ENCODE results near the gene STBD1. TPM values are rescaled to one million over a fixed set of nuclear protein-coding genes. Genes with fewer than 3 reads are reported as not detected.

Gene STBD1
- total and polyA plus RNA-seq, 4 donors, result 10.3 to 42.5 (median 30.3) TPM

DNA sequence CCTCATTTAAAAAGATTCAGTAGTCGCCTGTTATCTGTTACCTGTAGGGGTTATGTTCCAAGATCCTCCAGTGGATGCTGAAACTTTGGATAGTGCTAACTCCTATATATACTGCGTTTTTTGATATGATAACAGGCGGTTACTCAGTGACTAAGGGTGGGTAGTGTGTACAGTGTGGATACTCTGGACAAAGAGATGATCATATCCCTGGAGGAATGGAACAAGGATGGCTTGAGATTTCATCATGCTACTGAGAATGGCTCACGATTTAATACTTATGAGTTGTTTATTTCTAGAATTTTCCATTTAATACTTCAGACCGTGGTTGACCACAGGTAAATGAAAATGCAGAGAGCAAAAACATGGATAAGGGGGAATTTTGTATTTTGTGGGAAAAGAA is 33.5 kb upstream of the STBD1 start:
- peaks cover 2 to 60% (median 28%) of the 10 kb centered on the region in 4 donors for H3K4me1 ChIP-seq (ENCODE audit: control insufficient read depth in 4 of 4, insufficient read depth in 4 of 4, low read length in 3 of 4)
- TF ChIP-seq SP1 (IDR thresholded peaks at IDR 0.05), result no peak
- TF ChIP-seq GABPA (IDR thresholded peaks at IDR 0.05 in 1 of 2, conservative IDR thresholded peaks at IDR 0.05 in 1 of 2), result no peak
- no peak for TF ChIP-seq FOXA2 (IDR thresholded peaks at IDR 0.05)
- TF ChIP-seq, protein P1, sequence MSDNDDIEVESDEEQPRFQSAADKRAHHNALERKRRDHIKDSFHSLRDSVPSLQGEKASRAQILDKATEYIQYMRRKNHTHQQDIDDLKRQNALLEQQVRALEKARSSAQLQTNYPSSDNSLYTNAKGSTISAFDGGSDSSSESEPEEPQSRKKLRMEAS (IDR thresholded peaks at IDR 0.05), result no peak
- TF ChIP-seq, protein P2, sequence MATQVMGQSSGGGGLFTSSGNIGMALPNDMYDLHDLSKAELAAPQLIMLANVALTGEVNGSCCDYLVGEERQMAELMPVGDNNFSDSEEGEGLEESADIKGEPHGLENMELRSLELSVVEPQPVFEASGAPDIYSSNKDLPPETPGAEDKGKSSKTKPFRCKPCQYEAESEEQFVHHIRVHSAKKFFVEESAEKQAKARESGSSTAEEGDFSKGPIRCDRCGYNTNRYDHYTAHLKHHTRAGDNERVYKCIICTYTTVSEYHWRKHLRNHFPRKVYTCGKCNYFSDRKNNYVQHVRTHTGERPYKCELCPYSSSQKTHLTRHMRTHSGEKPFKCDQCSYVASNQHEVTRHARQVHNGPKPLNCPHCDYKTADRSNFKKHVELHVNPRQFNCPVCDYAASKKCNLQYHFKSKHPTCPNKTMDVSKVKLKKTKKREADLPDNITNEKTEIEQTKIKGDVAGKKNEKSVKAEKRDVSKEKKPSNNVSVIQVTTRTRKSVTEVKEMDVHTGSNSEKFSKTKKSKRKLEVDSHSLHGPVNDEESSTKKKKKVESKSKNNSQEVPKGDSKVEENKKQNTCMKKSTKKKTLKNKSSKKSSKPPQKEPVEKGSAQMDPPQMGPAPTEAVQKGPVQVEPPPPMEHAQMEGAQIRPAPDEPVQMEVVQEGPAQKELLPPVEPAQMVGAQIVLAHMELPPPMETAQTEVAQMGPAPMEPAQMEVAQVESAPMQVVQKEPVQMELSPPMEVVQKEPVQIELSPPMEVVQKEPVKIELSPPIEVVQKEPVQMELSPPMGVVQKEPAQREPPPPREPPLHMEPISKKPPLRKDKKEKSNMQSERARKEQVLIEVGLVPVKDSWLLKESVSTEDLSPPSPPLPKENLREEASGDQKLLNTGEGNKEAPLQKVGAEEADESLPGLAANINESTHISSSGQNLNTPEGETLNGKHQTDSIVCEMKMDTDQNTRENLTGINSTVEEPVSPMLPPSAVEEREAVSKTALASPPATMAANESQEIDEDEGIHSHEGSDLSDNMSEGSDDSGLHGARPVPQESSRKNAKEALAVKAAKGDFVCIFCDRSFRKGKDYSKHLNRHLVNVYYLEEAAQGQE (IDR thresholded peaks at IDR 0.05), result no peak
- TF ChIP-seq RAD21 (IDR thresholded peaks at IDR 0.05), result no peak
- TF ChIP-seq, protein P3, sequence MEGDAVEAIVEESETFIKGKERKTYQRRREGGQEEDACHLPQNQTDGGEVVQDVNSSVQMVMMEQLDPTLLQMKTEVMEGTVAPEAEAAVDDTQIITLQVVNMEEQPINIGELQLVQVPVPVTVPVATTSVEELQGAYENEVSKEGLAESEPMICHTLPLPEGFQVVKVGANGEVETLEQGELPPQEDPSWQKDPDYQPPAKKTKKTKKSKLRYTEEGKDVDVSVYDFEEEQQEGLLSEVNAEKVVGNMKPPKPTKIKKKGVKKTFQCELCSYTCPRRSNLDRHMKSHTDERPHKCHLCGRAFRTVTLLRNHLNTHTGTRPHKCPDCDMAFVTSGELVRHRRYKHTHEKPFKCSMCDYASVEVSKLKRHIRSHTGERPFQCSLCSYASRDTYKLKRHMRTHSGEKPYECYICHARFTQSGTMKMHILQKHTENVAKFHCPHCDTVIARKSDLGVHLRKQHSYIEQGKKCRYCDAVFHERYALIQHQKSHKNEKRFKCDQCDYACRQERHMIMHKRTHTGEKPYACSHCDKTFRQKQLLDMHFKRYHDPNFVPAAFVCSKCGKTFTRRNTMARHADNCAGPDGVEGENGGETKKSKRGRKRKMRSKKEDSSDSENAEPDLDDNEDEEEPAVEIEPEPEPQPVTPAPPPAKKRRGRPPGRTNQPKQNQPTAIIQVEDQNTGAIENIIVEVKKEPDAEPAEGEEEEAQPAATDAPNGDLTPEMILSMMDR (IDR thresholded peaks at IDR 0.05; ENCODE audit: low read depth, low read length, missing input control), result no peak
- TF ChIP-seq TAF1 (conservative IDR thresholded peaks at IDR 0.05), result no peak
- TF ChIP-seq NR2F2 (IDR thresholded peaks at IDR 0.05), result no peak
- no peak overlapping the region for H3K4me3 ChIP-seq (ENCODE audit: low read depth in 1 of 3, low read length in 3 of 3)
- WGBS, result 41% methylated on average over 5 of the region's 5 CpGs
- no peak for DNase-seq (ENCODE audit: low spot score)
- H3K9me3 ChIP-seq (ENCODE audit: control insufficient read depth in 4 of 4, low read length in 3 of 4), result no peaks in the 10 kb centered on the region
- H3K27me3 ChIP-seq (ENCODE audit: control insufficient read depth in 4 of 4, insufficient read depth in 4 of 4, low read length in 3 of 4), result no peaks in the 10 kb centered on the region
- H3K36me3 ChIP-seq (ENCODE audit: control insufficient read depth in 4 of 4, insufficient read depth in 3 of 4, low read depth in 1 of 4, low read length in 3 of 4), result no peaks in the 10 kb centered on the region
- H3K9ac ChIP-seq (ENCODE audit: low read depth in 1 of 2, low read length in 2 of 2), result no peak overlapping the region
- H3K27ac ChIP-seq (ENCODE audit: low read depth in 1 of 2, low read length in 2 of 2), result peak overlapping the region; percentile 45 to 66

DNA sequence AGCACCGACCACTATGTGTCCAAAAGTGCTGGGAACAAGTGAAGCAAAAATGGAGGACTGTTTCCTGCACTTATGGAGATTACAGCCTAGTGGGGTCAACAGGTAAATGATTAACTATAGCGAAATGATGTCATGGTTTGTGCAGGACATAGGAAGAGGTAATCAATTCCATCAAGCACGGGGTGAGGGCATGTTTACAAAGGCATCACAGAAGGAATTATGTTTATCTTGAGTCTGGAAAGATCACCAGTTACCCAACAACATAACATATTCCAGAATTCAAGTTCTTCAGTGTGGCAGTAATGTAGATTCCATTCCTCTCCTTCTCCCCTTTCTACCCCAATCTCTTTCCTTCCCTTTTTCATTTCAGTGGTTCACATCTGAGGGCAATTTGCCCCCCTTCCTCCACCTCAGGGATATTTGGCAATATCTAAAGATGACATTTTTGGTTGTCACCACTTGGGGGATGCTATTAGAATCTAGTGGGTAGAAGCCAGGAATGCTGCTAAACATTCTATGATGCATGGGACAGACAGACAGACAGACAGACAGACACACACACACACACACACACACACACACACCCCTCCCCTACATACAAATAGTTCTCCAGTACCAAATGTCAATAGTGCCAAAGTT is 30.9 kb upstream of the STBD1 start:
- H3K9ac ChIP-seq (ENCODE audit: low read depth in 1 of 2, low read length in 2 of 2), result no peak overlapping the region
- no peaks in the 10 kb centered on the region for H3K9me3 ChIP-seq (ENCODE audit: control insufficient read depth in 4 of 4, low read length in 3 of 4)
- H3K4me3 ChIP-seq (ENCODE audit: low read depth in 1 of 3, low read length in 3 of 3), result no peak overlapping the region
- no peaks in the 10 kb centered on the region for H3K27me3 ChIP-seq (ENCODE audit: control insufficient read depth in 4 of 4, insufficient read depth in 4 of 4, low read length in 3 of 4)
- no peaks in the 10 kb centered on the region for H3K36me3 ChIP-seq (ENCODE audit: control insufficient read depth in 4 of 4, insufficient read depth in 3 of 4, low read depth in 1 of 4, low read length in 3 of 4)
- DNase-seq (ENCODE audit: low spot score), result no peak
- peak overlapping the region; percentile 47 to 88 for H3K27ac ChIP-seq (ENCODE audit: low read depth in 1 of 2, low read length in 2 of 2)
- whole genome bisulfite sequencing, result 32% methylated on average over 3 of the region's 3 CpGs
- H3K4me1 ChIP-seq (ENCODE audit: control insufficient read depth in 4 of 4, insufficient read depth in 4 of 4, low read length in 3 of 4), result peaks cover 5 to 83% (median 43%) of the 10 kb centered on the region in 4 donors
- TF ChIP-seq, protein P4, sequence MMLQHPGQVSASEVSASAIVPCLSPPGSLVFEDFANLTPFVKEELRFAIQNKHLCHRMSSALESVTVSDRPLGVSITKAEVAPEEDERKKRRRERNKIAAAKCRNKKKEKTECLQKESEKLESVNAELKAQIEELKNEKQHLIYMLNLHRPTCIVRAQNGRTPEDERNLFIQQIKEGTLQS (IDR thresholded peaks at IDR 0.05), result peak; percentile 78
- TF ChIP-seq, protein P5, sequence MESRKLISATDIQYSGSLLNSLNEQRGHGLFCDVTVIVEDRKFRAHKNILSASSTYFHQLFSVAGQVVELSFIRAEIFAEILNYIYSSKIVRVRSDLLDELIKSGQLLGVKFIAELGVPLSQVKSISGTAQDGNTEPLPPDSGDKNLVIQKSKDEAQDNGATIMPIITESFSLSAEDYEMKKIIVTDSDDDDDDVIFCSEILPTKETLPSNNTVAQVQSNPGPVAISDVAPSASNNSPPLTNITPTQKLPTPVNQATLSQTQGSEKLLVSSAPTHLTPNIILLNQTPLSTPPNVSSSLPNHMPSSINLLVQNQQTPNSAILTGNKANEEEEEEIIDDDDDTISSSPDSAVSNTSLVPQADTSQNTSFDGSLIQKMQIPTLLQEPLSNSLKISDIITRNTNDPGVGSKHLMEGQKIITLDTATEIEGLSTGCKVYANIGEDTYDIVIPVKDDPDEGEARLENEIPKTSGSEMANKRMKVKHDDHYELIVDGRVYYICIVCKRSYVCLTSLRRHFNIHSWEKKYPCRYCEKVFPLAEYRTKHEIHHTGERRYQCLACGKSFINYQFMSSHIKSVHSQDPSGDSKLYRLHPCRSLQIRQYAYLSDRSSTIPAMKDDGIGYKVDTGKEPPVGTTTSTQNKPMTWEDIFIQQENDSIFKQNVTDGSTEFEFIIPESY (IDR thresholded peaks at IDR 0.05), result peak; percentile 70
- TF ChIP-seq, protein P3 (IDR thresholded peaks at IDR 0.05; ENCODE audit: low read depth, low read length, missing input control), result peak; percentile 8
- TF ChIP-seq JUND (IDR thresholded peaks at IDR 0.05) (peak; percentile 89 to 96), GABPA (IDR thresholded peaks at IDR 0.05 in 1 of 2, conservative IDR thresholded peaks at IDR 0.05 in 1 of 2) (peak in 1 of 2 donors; percentile 10), SP1 (IDR thresholded peaks at IDR 0.05) (peak; percentile 78), HNF4A (conservative IDR thresholded peaks at IDR 0.05) (peak; percentile 76 to 79), FOXA2 (IDR thresholded peaks at IDR 0.05) (peak; percentile 99), EGR1 (IDR thresholded peaks at IDR 0.05; ENCODE audit: low read depth in 2 of 2) (peak; percentile 27 to 92), FOXA1 (IDR thresholded peaks at IDR 0.05) (peak; percentile 95), NR2F2 (IDR thresholded peaks at IDR 0.05) (no peak), RAD21 (IDR thresholded peaks at IDR 0.05) (peak; percentile 38 to 54), TAF1 (conservative IDR thresholded peaks at IDR 0.05) (no peak)
- TF ChIP-seq, protein P1 (IDR thresholded peaks at IDR 0.05), result peak; percentile 67
- TF ChIP-seq, protein P2 (IDR thresholded peaks at IDR 0.05), result peak; percentile 76

Data from liver (tissue), 9 donors.